Sigmoid colon (tissue), 7 donors: ENCODE data around the gene OSMR. TPM values are rescaled to one million over a fixed set of nuclear protein-coding genes. Genes with fewer than 3 reads are reported as not detected.

ENCODE experiments used
- DNase-seq: peaks from one replicate; pipeline ENCODE4 v3.0.0-alpha.2; 2019
- H3K27ac ChIP-seq, 4 donors: fragments of 200-600 bp; sonication (generic); one replicate each; pipeline ENCODE4 v1.5.1; 2016 to 2019; ENCODE audit warnings: mild to moderate bottlenecking in 1 of 4
- H3K27me3 ChIP-seq, 3 donors: fragments of 200-600 bp; sonication (generic); one replicate each; pipeline ENCODE4 v1.5.1; 2019; ENCODE audit warnings: mild to moderate bottlenecking in 1 of 3
- H3K36me3 ChIP-seq, 4 donors: fragments of 200-600 bp; sonication (generic); one replicate each; pipeline ENCODE4 v1.5.1; 2016 to 2019
- H3K4me1 ChIP-seq, 4 donors: fragments of 200-600 bp; sonication (generic); one replicate each; pipeline ENCODE4 v1.5.1; 2017 to 2019
- H3K4me3 ChIP-seq, 4 donors: fragments of 200-600 bp; sonication (generic); one replicate each; pipeline ENCODE4 v1.5.1; 2017 to 2019; ENCODE audit warnings: mild to moderate bottlenecking in 2 of 4, moderate library complexity in 1 of 4
- H3K9me3 ChIP-seq, 4 donors: fragments of 200-600 bp in 3 of 4; sonication (generic) in 3 of 4; one replicate each; pipeline versions ENCODE4 v1.5.1 to v1.6.1; 2013 to 2019
- EP300 ChIP-seq, 4 donors: sonication (generic); formaldehyde crosslinking; IDR thresholded peaks; one replicate each; pipeline ENCODE4 v1.6.1; 2017; ENCODE audit warnings: antibody characterized with exemption in 4 of 4
- POLR2A ChIP-seq, 2 donors: fragments of 450-650 bp; IDR thresholded peaks; one replicate each; pipeline ENCODE4 v1.6.1; 2016; ENCODE audit warnings: antibody characterized with exemption in 2 of 2, mild to moderate bottlenecking in 2 of 2, moderate library complexity in 2 of 2
- POLR2AphosphoS5 ChIP-seq, 4 donors: sonication (generic); formaldehyde crosslinking; IDR thresholded peaks; one replicate each; pipeline ENCODE4 v1.6.1; 2017; ENCODE audit warnings: antibody characterized with exemption in 4 of 4
- WGBS, 2 donors: extraction: QIAGEN DNeasy Blood & Tissue Kit; methylation state at CpG; one replicate each; pipeline ENCODE4 v1.1.7; 2013; 5-methylcytosine and 5-hydroxymethylcytosine counted together
- intact Hi-C: fragments of 100-400 bp; cut with DNase I; formaldehyde crosslinking; loops from one replicate; pipeline ENCODE4 v1.15.1; 2023
- polyA plus RNA-seq, 3 donors: library from polyadenylated mRNA; stranded (reverse); fragments of 200-250 nt; gene quantifications; one replicate each; pipeline ENCODE4 v1.2.3, GENCODE V29; 2013
- total RNA-seq, 4 donors: library from RNA; depleted of rRNA; stranded (reverse); fragments of >200 nt; gene quantifications; one replicate each; pipeline ENCODE4 v1.1.0, GENCODE V29; 2016
- TF ChIP-seq, protein P1 (sequence below), 4 experiments: fragments of 450-650 bp in 3 of 4; fragments of 200-600 bp in 1 of 4; IDR thresholded peaks; one replicate each; pipeline ENCODE4 v1.5.1; 2016 to 2019; ENCODE audit warnings: antibody characterized with exemption in 4 of 4, mild to moderate bottlenecking in 3 of 4, moderate library complexity in 2 of 4
- donor health status: healthy with polysubstance abuse.
- donor health status: Bipolar disorder and iron deficiency.
- donor health status: healthy.

OSMR gene
- total and polyA plus RNA-seq, 7 donors, result 0.60 to 65.3 (median 18.5) TPM

DNA sequence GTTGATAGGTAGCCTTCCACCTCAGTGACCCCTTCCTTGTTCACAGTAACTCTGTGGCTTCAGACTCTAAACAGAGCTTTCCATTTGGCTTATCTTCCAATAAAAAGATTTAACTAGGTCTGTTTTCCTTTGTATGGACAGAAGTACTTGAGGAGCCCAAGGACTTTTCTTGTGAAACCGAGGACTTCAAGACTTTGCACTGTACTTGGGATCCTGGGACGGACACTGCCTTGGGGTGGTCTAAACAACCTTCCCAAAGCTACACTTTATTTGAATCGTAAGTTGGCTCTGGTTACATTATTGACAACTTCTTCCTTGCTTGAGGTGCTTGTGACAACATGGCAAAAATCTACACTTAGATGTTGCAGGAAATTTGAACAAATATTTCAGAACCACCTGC lies 39.4 kb downstream of the OSMR start:
- no peaks in the 10 kb centered on the region for H3K27me3 ChIP-seq
- H3K4me1 ChIP-seq, result no peaks in the 10 kb centered on the region
- DNase-seq, result no peak
- no peaks in the 10 kb centered on the region for H3K9me3 ChIP-seq
- TF ChIP-seq POLR2A (IDR thresholded peaks at IDR 0.05), result no peak
- TF ChIP-seq, protein P1, sequence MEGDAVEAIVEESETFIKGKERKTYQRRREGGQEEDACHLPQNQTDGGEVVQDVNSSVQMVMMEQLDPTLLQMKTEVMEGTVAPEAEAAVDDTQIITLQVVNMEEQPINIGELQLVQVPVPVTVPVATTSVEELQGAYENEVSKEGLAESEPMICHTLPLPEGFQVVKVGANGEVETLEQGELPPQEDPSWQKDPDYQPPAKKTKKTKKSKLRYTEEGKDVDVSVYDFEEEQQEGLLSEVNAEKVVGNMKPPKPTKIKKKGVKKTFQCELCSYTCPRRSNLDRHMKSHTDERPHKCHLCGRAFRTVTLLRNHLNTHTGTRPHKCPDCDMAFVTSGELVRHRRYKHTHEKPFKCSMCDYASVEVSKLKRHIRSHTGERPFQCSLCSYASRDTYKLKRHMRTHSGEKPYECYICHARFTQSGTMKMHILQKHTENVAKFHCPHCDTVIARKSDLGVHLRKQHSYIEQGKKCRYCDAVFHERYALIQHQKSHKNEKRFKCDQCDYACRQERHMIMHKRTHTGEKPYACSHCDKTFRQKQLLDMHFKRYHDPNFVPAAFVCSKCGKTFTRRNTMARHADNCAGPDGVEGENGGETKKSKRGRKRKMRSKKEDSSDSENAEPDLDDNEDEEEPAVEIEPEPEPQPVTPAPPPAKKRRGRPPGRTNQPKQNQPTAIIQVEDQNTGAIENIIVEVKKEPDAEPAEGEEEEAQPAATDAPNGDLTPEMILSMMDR (IDR thresholded peaks at IDR 0.05), result no peak
- TF ChIP-seq POLR2AphosphoS5 (IDR thresholded peaks at IDR 0.05), result no peak
- no peak for TF ChIP-seq EP300 (IDR thresholded peaks at IDR 0.05)
- H3K36me3 ChIP-seq, result peaks cover 0 to 73% (median 24%) of the 10 kb centered on the region in 4 donors
- no peak overlapping the region for H3K4me3 ChIP-seq
- no peak overlapping the region for H3K27ac ChIP-seq
- WGBS, 2 donors, result 70 to 71% methylated on average over 3 of the region's 3 CpGs
- intact Hi-C loops, result no loop called here

DNA sequence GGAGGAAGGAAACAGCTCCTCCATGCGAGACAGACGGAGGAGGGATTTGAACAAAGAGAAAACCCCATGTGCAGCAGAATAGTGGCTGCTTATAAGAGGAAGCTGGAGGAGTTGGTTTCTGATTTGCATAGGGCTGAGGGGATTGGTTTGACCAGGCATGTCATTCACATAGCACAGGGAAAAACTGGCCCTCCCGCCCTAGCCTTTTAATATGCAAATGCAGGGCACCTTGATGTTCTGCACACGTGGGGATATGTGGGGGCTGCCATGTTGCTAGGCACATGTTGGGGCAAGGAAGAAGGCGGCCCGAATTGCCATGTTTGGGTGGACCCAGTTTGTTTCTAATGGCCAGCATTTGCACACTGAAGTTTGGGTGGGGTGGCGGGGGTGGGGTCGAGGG lies 42.2 kb downstream of the OSMR start:
- no peak for DNase-seq
- H3K4me1 ChIP-seq, result no peaks in the 10 kb centered on the region
- TF ChIP-seq EP300 (IDR thresholded peaks at IDR 0.05), result no peak
- TF ChIP-seq, protein P1 (IDR thresholded peaks at IDR 0.05), result no peak
- no peak for TF ChIP-seq POLR2AphosphoS5 (IDR thresholded peaks at IDR 0.05)
- TF ChIP-seq POLR2A (IDR thresholded peaks at IDR 0.05), result no peak
- no peaks in the 10 kb centered on the region for H3K9me3 ChIP-seq
- no peaks in the 10 kb centered on the region for H3K27me3 ChIP-seq
- H3K36me3 ChIP-seq, result peaks cover 5 to 58% (median 20%) of the 10 kb centered on the region in 4 donors
- intact Hi-C loops, result no loop called here
- no peak overlapping the region for H3K27ac ChIP-seq
- no peak overlapping the region for H3K4me3 ChIP-seq
- WGBS, 2 donors, result 58 to 59% methylated on average over 8 of the region's 8 CpGs

DNA sequence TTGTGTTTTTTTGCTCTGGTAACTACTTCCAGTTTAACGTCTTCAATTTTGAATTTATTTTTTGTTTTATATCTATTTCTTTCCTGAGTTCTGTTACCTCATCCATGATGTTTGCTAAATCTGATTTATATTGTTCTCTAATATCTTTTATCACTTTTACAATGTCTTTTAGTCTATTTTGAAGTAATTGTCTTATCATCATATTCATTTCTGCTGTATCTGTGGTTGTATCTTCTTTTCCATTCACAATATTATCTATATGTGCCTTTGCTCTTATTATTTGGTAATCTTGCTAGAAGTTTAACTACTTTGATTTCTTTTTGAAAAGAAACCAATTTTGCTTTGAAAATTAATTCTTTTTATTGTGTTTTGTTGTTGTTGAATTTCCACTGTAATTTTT lies 43.6 kb downstream of the OSMR start:
- H3K27me3 ChIP-seq, result no peaks in the 10 kb centered on the region
- H3K9me3 ChIP-seq, result no peaks in the 10 kb centered on the region
- H3K4me3 ChIP-seq, result no peak overlapping the region
- 76 to 87% methylated on average over 1 of the region's 1 CpG for WGBS, 2 donors
- H3K36me3 ChIP-seq, result peaks cover 5 to 45% (median 15%) of the 10 kb centered on the region in 4 donors
- no peak overlapping the region for H3K27ac ChIP-seq
- H3K4me1 ChIP-seq, result no peaks in the 10 kb centered on the region
- TF ChIP-seq EP300 (IDR thresholded peaks at IDR 0.05), result no peak
- TF ChIP-seq, protein P1 (IDR thresholded peaks at IDR 0.05), result no peak
- no peak for TF ChIP-seq POLR2A (IDR thresholded peaks at IDR 0.05)
- no peak for TF ChIP-seq POLR2AphosphoS5 (IDR thresholded peaks at IDR 0.05)
- no peak for DNase-seq
- intact Hi-C loops, result no loop called here

DNA sequence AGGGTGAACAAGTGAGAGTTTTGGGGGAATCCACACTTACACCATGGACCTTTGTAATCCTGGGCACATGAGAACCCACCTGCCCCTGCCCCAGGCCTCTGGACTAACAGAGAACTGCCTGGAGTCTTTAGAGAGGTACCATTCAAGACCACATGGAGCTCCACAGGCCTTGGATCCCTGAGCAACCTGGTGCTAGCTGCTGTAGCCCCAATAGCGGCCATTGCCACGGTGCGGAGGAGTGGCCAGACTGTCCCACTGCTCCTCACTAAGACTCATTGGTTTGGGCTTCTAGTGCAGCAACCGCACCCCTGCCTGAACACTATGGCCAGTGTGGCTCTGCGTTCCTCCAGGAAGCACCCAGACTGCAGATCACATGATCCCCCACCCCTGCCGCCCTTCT lies 45.8 kb downstream of the OSMR start:
- intact Hi-C loops, result no loop called here
- no peaks in the 10 kb centered on the region for H3K27me3 ChIP-seq

More for the DNA sequence above, 45.8 kb downstream of the OSMR start:
- peaks cover 0 to 7% (median 0%) of the 10 kb centered on the region in 4 donors for H3K9me3 ChIP-seq
- peaks cover 0 to 23% (median 2%) of the 10 kb centered on the region in 4 donors for H3K36me3 ChIP-seq
- DNase-seq, result no peak
- no peak overlapping the region for H3K27ac ChIP-seq
- no peak for TF ChIP-seq EP300 (IDR thresholded peaks at IDR 0.05)
- TF ChIP-seq POLR2A (IDR thresholded peaks at IDR 0.05), result no peak
- TF ChIP-seq POLR2AphosphoS5 (IDR thresholded peaks at IDR 0.05), result no peak
- TF ChIP-seq, protein P1 (IDR thresholded peaks at IDR 0.05), result no peak
- no peaks in the 10 kb centered on the region for H3K4me1 ChIP-seq
- WGBS, 2 donors, result 91 to 95% methylated on average over 6 of the region's 6 CpGs
- no peak overlapping the region for H3K4me3 ChIP-seq
